T follicular helper cell (primary cell): ENCODE data around the gene SEPSECS.

ENCODE experiments used
- DNase-seq: peaks from one replicate; pipeline ENCODE4 v3.0.0-alpha.2; 2020; ENCODE audit warnings: low read depth
- total RNA-seq, 2 experiments: gene quantifications; one replicate each; lab custom pipeline; 2026; lab: John Stamatoyannopoulos, UW

SEPSECS gene
- 21.2 to 32.1 reads per million in 2 experiments for total RNA-seq

- DNase-seq: peak; percentile 93
Measured at GRCh38 chr4:25159837-25160713, at the start of gene SEPSECS. Gene SEPSECS (minus strand): TSS chr4:25160449. CDS start chr4:25160369, 80 bp downstream.

DNA sequence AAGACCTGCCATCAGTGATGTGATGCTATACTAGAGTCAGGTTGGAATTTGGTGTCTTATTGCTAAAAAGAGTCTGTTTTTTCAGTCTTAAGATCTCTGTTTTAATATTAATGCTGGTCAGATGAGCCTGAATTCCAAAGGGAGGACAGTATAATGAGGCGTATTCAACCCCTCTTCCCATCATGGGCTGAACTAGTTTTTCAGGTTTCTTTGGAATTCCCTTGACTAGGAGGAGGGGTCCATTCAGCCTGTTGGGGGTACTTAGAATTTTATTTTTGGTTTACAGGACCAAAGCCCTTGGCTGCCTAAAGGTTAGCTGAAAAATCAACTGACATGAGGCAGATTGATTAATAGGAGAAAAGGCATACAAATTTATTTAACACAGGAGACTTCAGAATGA lies 49.5 kb upstream of the SEPSECS start:
- DNase-seq: no peak

GRCh38 chr4:25207997-25208396 lies 47.7 kb upstream of the SEPSECS start:
- no peak for DNase-seq

- no peak for DNase-seq
Measured at GRCh38 chr4:25198713-25199112, 38.5 kb upstream of the SEPSECS start.

GRCh38 chr4:25190407-25190806 lies 30.2 kb upstream of the SEPSECS start:
- DNase-seq: no peak

DNA sequence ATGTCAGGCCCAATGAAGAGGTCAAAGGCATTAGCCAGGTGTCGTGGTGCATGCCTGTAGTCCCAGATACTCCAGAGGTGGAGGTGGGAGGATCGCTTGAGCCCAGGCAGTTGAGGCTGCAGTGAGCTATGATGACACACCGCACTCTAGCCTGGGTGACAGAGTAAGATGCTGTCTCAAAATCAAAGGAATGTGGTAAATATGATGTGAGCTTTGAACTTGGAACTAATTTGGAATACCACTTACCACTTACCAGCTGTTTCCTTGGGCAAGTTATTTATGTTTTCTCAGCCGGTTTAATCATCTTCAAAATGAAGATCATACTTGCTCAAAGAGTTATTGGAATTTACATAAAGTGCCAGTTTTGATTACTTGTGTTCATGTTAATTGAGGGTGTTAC lies 23.8 kb upstream of the SEPSECS start:
- no peak for DNase-seq

DNA sequence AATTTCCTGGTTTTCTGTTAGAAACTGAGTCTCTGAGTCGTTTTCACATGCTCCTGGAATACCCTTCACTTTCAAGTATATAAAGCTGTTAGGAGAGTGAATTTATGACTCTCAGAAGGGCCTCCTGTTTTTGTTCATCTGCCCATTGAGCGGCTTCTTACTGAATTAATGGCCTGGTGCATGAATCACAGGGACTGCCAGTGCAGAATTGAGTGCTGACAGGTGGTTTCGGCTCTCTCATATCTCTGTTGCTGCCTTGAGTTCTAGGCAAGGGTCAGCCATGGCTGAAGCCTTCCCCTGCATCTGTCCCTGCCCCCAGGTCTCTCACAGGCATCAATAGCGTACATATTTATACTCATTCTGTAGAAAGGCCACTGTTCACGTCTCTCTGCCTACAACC lies 22.7 kb upstream of the SEPSECS start:
- no peak for DNase-seq

- DNase-seq: peak; percentile 7
Measured at GRCh38 chr4:25180524-25181131, 20.4 kb upstream of the SEPSECS start.

DNA sequence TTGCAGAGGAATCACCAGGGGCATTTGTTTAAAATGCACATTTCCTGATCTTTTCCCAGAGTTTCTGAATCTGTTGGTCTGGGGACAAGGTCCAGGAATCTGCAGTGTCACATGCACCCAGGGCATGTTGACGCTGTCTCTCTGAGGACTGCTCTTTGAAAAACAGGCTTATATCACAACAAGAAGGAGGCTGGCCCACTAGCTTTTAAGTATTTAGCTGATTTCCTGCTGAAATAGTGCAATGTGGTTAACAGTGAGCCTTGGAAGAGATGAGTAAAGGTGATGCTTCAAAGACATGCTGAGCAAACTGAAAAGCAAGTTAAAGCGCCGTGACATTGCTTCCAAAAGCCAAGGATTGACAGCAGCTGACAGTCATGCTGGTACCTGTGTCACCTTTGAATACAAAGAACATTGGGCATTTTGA lies 18.6 kb upstream of the SEPSECS start:
- no peak for DNase-seq

GRCh38 chr4:25177147-25177546 lies 16.9 kb upstream of the SEPSECS start:
- DNase-seq: no peak

DNA sequence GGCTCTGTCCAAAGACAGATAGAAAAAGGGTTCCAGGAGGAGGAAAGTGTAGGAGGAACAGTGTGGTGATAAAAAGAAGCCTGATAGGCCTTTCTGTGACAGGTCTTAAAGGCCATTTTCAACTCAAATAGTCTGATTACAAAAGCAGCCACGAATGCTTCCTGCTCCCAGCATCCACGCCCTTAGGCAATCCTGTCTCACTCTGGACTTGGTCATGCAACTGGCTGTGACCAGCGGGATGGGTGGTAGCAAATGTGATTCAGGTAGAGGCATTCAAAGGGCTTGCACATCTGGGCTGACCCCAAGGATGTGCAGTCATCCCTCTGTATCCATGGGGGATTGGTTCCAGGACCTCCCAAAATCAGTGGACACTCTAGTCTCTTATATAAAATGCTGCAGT lies 14.4 kb upstream of the SEPSECS start:
- DNase-seq: no peak

GRCh38 chr4:25172961-25173915 lies 13.0 kb upstream of the SEPSECS start:
- DNase-seq: no peak

GRCh38 chr4:25171201-25171865 lies 11.1 kb upstream of the SEPSECS start:
- no peak for DNase-seq

- DNase-seq: no peak
Measured at GRCh38 chr4:25169446-25169845, 9.2 kb upstream of the SEPSECS start.

GRCh38 chr4:25165916-25166315 lies 5.7 kb upstream of the SEPSECS start:
- DNase-seq: no peak

GRCh38 chr4:25163196-25163595 lies 2.9 kb upstream of the SEPSECS start:
- DNase-seq: no peak

GRCh38 chr4:25162566-25162965 lies 2.3 kb upstream of the SEPSECS start:
- no peak for DNase-seq

GRCh38 chr4:25161593-25161950 lies 1.3 kb upstream of the SEPSECS start:
- DNase-seq: no peak

DNA sequence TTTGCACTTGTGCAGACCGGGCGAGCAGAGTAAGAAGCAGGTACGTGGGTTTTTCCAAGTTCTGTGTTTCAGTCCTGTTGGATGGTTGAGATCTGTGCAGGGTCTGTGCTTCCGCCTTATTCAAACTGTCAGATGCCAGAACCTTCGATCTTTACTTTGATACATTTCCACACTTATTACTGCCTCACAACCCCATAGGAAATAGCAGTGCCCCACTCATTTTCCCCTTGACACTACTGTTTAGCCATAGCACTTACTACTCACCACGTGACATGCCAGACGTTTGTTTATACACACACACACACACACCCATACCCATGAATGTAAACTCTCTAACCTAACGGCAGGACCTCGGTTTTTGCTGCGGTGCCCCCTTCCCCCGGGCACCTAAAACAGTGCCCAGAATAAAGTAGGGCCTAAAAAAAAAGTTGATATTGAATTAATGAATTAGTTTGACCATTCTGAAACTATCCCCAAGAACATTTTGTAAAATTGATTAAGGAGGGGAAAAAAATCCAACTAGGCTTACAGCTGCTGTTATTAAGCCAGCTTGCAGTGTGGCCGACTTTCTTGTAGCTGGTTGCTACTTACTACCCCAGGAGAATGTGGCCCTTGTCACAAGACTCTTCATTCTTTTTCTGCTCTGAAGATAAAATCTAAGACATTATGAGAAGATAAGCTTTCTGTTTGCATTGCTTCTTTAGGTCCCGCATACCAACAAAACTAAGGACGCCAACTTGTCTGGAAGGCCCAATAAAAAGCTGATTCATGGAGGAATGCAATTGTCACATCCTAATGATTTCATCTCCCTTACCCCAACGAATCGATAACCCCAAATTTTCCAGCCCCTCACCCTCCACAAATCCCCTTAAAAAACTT lies 704 bp upstream of the SEPSECS start:
- DNase-seq: no peak

DNA sequence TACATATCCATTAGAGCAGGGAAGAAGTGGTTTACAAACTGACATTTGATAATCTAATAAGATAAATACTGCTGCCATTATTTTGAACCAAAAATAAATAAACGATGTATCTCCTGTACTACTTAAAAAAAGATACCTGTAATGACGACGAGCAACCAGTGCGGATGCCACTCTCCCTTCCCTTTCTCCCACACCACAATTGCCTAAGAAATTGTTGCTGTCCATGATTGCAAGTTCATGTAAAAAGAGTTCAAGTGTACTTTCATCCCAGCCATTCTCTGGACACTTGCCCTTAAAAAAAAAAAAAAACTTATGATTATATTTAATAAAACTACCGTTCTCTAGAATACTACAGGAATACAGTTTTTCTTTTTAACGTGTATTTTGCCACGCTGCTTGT lies 1.4 kb downstream of the SEPSECS start:
- DNase-seq: no peak

DNA sequence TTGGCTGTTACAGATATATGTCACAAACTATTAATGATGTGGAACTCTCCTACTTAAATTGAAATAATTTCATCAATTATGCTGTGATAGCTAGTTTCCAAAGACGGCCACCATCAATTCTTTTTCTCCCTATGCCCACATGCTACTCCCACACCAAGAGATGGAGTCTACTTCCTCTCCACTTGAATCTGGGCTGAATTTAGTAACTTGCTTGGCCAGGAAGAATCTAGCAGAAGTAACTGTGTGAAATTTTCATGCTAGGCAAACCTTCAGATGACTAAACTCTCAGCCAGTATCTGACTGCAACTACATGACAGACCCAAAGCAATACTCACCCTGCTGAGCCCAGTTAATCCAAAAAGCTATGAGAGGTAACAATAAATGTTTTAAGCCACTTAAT lies 3.2 kb downstream of the SEPSECS start:
- DNase-seq: no peak
